DOHH2 (cell line): Measurements from ENCODE around the gene GAS2L2.

Source experiments
- H3F3A ChIP-seq: fragments of 200-600 bp; sonication (generic), shearing (Covaris generic); 2 replicates; pipeline ENCODE4 v1.6.0; 2016; ENCODE audit warnings: antibody characterized with exemption, mild to moderate bottlenecking; ENCODE audit not compliant: control insufficient read depth, insufficient read depth
- H3K27ac ChIP-seq: fragments of 200-600 bp; sonication (generic); 2 replicates; pipeline ENCODE4 v1.5.1; 2014; ENCODE audit warnings: low read depth, mild to moderate bottlenecking, low read length, moderate library complexity
- H3K27me3 ChIP-seq: fragments of 200-600 bp; sonication (generic); 2 replicates; pipeline ENCODE4 v1.6.1; 2014; ENCODE audit warnings: mild to moderate bottlenecking, low read length, mixed read lengths; ENCODE audit not compliant: control insufficient read depth
- H3K36me3 ChIP-seq: fragments of 200-600 bp; sonication (generic); 2 replicates; pipeline ENCODE4 v1.6.1; 2014; ENCODE audit warnings: mild to moderate bottlenecking, low read length, moderate library complexity, mixed read lengths; ENCODE audit not compliant: control insufficient read depth
- H3K4me1 ChIP-seq: fragments of 200-600 bp; sonication (generic); 2 replicates; pipeline ENCODE4 v1.6.1; 2014; ENCODE audit warnings: mild to moderate bottlenecking, low read length, mixed read lengths; ENCODE audit not compliant: control insufficient read depth
- H3K4me2 ChIP-seq: fragments of 200-600 bp; sonication (generic); 2 replicates; pipeline ENCODE4 v1.6.0; 2014; ENCODE audit warnings: mild to moderate bottlenecking, low read length, moderate library complexity
- H3K4me3 ChIP-seq: fragments of 200-600 bp; sonication (generic); 2 replicates; pipeline ENCODE4 v1.5.1; 2014; ENCODE audit warnings: mild to moderate bottlenecking, low read length, mixed read lengths
- H3K79me2 ChIP-seq: fragments of 200-600 bp; sonication (generic); 2 replicates; pipeline ENCODE4 v1.6.1; 2014; ENCODE audit warnings: mild to moderate bottlenecking, low read length, mixed read lengths; ENCODE audit not compliant: control insufficient read depth
- H3K9me2 ChIP-seq: fragments of 200-600 bp; sonication (generic); replicated peaks from 2 replicates; pipeline ENCODE4 v1.6.1; 2014; ENCODE audit warnings: mild to moderate bottlenecking, low read length, mixed read lengths; ENCODE audit not compliant: control insufficient read depth
- H3K9me3 ChIP-seq: fragments of 200-600 bp; sonication (generic); 2 replicates; pipeline ENCODE4 v1.6.1; 2014; ENCODE audit warnings: antibody characterized with exemption, low read length, mixed read lengths; ENCODE audit not compliant: control insufficient read depth, insufficient read depth
- H4K20me1 ChIP-seq: fragments of 200-600 bp; sonication (generic); 2 replicates; pipeline ENCODE4 v1.6.0; 2014; ENCODE audit warnings: low read depth, mild to moderate bottlenecking, antibody characterized with exemption, low read length, moderate library complexity; ENCODE audit not compliant: control insufficient read depth, insufficient read depth
- EZH2phosphoT487 ChIP-seq: fragments of 200-600 bp; sonication (generic); IDR thresholded peaks from 2 replicates; pipeline ENCODE4 v1.6.1; 2017; ENCODE audit warnings: borderline replicate concordance, mild to moderate bottlenecking, antibody characterized with exemption, low read length, moderate library complexity, mixed read lengths
- TF ChIP-seq, protein P1 (sequence below): fragments of 200-600 bp; sonication (generic); IDR thresholded peaks from one replicate; pipeline ENCODE4 v1.5.1; 2014; ENCODE audit warnings: antibody characterized with exemption, mild to moderate bottlenecking, low read depth, low read length; ENCODE audit not compliant: poor library complexity, severe bottlenecking

The GAS2L2 gene

GRCh38 chr17:35773679-35774425 lies 20.8 kb upstream of the GAS2L2 start:
- no peaks in the 10 kb centered on the region for H3K9me2 ChIP-seq
- no peaks in the 10 kb centered on the region for H3K36me3 ChIP-seq
- no peak overlapping the region for H3K27ac ChIP-seq
- H3K4me2 ChIP-seq = no peak overlapping the region
- TF ChIP-seq EZH2phosphoT487 = no peak
- TF ChIP-seq, protein P1, sequence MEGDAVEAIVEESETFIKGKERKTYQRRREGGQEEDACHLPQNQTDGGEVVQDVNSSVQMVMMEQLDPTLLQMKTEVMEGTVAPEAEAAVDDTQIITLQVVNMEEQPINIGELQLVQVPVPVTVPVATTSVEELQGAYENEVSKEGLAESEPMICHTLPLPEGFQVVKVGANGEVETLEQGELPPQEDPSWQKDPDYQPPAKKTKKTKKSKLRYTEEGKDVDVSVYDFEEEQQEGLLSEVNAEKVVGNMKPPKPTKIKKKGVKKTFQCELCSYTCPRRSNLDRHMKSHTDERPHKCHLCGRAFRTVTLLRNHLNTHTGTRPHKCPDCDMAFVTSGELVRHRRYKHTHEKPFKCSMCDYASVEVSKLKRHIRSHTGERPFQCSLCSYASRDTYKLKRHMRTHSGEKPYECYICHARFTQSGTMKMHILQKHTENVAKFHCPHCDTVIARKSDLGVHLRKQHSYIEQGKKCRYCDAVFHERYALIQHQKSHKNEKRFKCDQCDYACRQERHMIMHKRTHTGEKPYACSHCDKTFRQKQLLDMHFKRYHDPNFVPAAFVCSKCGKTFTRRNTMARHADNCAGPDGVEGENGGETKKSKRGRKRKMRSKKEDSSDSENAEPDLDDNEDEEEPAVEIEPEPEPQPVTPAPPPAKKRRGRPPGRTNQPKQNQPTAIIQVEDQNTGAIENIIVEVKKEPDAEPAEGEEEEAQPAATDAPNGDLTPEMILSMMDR = no peak
- H3F3A ChIP-seq = no peaks in the 10 kb centered on the region
- no peaks in the 10 kb centered on the region for H3K79me2 ChIP-seq
- H3K4me3 ChIP-seq = no peak overlapping the region
- H3K4me1 ChIP-seq = no peaks in the 10 kb centered on the region
- no peaks in the 10 kb centered on the region for H4K20me1 ChIP-seq
- H3K27me3 ChIP-seq = peaks cover 10% of the 10 kb centered on the region
- no peaks in the 10 kb centered on the region for H3K9me3 ChIP-seq

DNA sequence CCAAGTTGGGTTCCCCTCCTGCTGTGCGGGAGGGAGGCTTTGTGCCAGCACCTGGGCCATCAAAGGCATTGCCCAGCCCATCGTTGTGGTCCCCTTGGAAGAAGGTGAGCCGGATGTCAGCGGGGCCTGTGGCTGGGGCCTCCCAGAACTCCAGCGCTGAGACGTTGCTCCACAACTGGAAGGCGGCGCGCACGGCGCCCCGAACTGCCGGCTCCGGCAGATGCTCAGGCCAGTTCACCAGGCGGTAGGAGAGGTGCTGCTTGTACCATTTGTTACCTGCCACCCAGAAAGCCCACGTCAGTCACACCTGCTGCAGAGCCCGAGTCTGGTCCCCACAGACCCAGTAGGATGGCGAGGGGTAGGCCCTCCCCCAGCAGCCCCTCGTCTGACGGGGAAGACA lies 20.1 kb upstream of the GAS2L2 start:
- Histone ChIP-seq H3K4me1 (no peaks in the 10 kb centered on the region), H3K27ac (no peak overlapping the region), H3K4me3 (no peak overlapping the region), H3K27me3 (peaks cover 7% of the 10 kb centered on the region), H3K9me3 (no peaks in the 10 kb centered on the region), H4K20me1 (no peaks in the 10 kb centered on the region), H3K79me2 (no peaks in the 10 kb centered on the region), H3K4me2 (no peak overlapping the region), H3F3A (no peaks in the 10 kb centered on the region), H3K36me3 (no peaks in the 10 kb centered on the region), H3K9me2 (no peaks in the 10 kb centered on the region)
- TF ChIP-seq, protein P1 = no peak
- TF ChIP-seq EZH2phosphoT487 = no peak

DNA sequence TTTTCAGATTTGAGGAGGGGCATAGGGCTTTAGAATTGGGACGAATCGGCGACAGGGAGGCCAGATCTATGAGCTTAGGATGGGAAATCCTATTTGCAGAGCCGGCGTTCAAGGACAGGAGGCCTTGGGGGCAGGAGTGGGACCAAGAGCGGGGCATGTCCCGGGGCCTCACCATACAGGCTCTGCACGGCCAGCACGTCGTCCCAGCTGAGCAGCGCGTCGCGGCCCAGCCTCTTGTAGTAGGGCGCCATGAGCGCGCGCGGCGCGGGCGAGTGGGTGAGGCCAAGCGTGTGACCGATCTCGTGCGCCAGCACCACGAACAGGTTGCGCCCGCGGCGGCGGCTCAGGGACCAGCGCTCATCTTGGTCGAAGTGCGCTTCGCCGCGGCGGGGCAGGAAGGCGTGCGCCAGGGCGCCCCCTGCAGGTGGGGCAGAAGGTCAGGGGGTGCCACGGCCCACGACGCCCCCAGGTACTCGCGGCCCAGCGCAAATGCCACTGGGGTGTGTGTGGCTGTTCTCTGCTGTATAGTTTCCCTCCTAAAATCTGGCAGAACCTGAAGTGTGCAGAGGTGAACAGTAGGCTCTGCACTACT lies 17.0 kb upstream of the GAS2L2 start:
- no peak overlapping the region for H3K4me2 ChIP-seq
- no peaks in the 10 kb centered on the region for H3K79me2 ChIP-seq
- H3K27me3 ChIP-seq = peaks cover 9% of the 10 kb centered on the region
- peaks cover 5% of the 10 kb centered on the region for H3K4me1 ChIP-seq
- no peaks in the 10 kb centered on the region for H3K9me2 ChIP-seq
- no peaks in the 10 kb centered on the region for H3F3A ChIP-seq
- no peak overlapping the region for H3K4me3 ChIP-seq
- no peaks in the 10 kb centered on the region for H3K36me3 ChIP-seq
- H3K9me3 ChIP-seq = no peaks in the 10 kb centered on the region
- TF ChIP-seq, protein P1 = peak; percentile 47
- no peak for TF ChIP-seq EZH2phosphoT487
- H3K27ac ChIP-seq = no peak overlapping the region
- no peaks in the 10 kb centered on the region for H4K20me1 ChIP-seq
